Measurements from ENCODE around the gene IL3RA.
A peak's percentile ranks its signal among the peaks of the same experiment; 100 is the strongest.
"Not testable (repeated sequence)": the region's sequence is repeated elsewhere in the genome, so short reads cannot be mapped to it uniquely, and the experiment has no call there.

Gene IL3RA

GRCh38 chrX:1330605-1331004, 6.0 kb upstream of the IL3RA start:
- Histone ChIP-seq H2BK15ac (ENCODE audit: low read length) (no peak overlapping the region), H3K23ac (ENCODE audit: low read depth, low read length, poor library complexity) (no peak overlapping the region), H3K36me3 (replicated peaks in 1 of 2; ENCODE audit: control insufficient read depth in 2 of 2, insufficient read depth in 2 of 2, low read length in 2 of 2) (no peaks in the 10 kb centered on the region), H3K9me3 (replicated peaks in 1 of 2; ENCODE audit: control insufficient read depth in 2 of 2, insufficient read depth in 1 of 2, low read depth in 1 of 2, low read length in 2 of 2) (no peaks in the 10 kb centered on the region), H3K18ac (ENCODE audit: low read length) (no peak overlapping the region), H3K79me1 (ENCODE audit: low read depth, low read length) (no peaks in the 10 kb centered on the region), H3K4me1 (ENCODE audit: control insufficient read depth in 2 of 2, insufficient read depth in 1 of 2, low read depth in 1 of 2, low read length in 2 of 2) (peaks cover 0 to 1% of the 10 kb centered on the region in 2 donors), H4K91ac (ENCODE audit: low read depth, low read length, poor library complexity) (no peak overlapping the region), H2AFZ (ENCODE audit: low read length) (no peak overlapping the region), H3K4ac (ENCODE audit: low read length) (no peak overlapping the region), H3K9ac (ENCODE audit: low read depth, low read length, poor library complexity) (no peak overlapping the region), H3K4me2 (ENCODE audit: insufficient read depth, low read length, poor library complexity, severe bottlenecking) (no peak overlapping the region), H2AK5ac (ENCODE audit: low read depth, low read length) (no peak overlapping the region), H3K27ac (replicated peaks; ENCODE audit: low read length) (no peak overlapping the region), H3K14ac (ENCODE audit: low read length) (no peak overlapping the region), H3K27me3 (ENCODE audit: control insufficient read depth in 3 of 3, insufficient read depth in 3 of 3, low read depth in 1 of 3, low read length in 3 of 3) (no peaks in the 10 kb centered on the region), H3K4me3 (ENCODE audit: low read length in 2 of 2) (no peak overlapping the region), H2BK12ac (ENCODE audit: low read length) (no peak overlapping the region), H2BK5ac (ENCODE audit: low read length) (no peak overlapping the region), H4K8ac (ENCODE audit: low read depth, low read length) (no peak overlapping the region), H2BK120ac (ENCODE audit: low read depth, low read length) (no peak overlapping the region)
- WGBS, 2 donors (ENCODE audit: extremely low coverage in 2 of 2, insufficient read length in 2 of 2, insufficient replicate concordance in 1 of 2) = no CpG with 5 or more reads among the region's 12 CpGs
- DNase-seq (ENCODE audit: low spot score) = no peak

- H3K18ac ChIP-seq (ENCODE audit: low read length); H2AFZ ChIP-seq (ENCODE audit: low read length); H3K4ac ChIP-seq (ENCODE audit: low read length); H2AK5ac ChIP-seq (ENCODE audit: low read depth, low read length); H2BK120ac ChIP-seq (ENCODE audit: low read depth, low read length); H3K4me3 ChIP-seq (ENCODE audit: low read length in 2 of 2); H3K4me1 ChIP-seq (ENCODE audit: control insufficient read depth in 2 of 2, insufficient read depth in 1 of 2, low read depth in 1 of 2, low read length in 2 of 2); H2BK12ac ChIP-seq (ENCODE audit: low read length); H3K4me2 ChIP-seq (ENCODE audit: insufficient read depth, low read length, poor library complexity, severe bottlenecking); H3K9ac ChIP-seq (ENCODE audit: low read depth, low read length, poor library complexity); H2BK5ac ChIP-seq (ENCODE audit: low read length); H3K23ac ChIP-seq (ENCODE audit: low read depth, low read length, poor library complexity); H3K27ac ChIP-seq (replicated peaks; ENCODE audit: low read length); H4K91ac ChIP-seq (ENCODE audit: low read depth, low read length, poor library complexity); H2BK15ac ChIP-seq (ENCODE audit: low read length); H3K27me3 ChIP-seq (ENCODE audit: control insufficient read depth in 3 of 3, insufficient read depth in 3 of 3, low read depth in 1 of 3, low read length in 3 of 3); H3K9me3 ChIP-seq (replicated peaks in 1 of 2; ENCODE audit: control insufficient read depth in 2 of 2, insufficient read depth in 1 of 2, low read depth in 1 of 2, low read length in 2 of 2); DNase-seq (ENCODE audit: low spot score); H3K14ac ChIP-seq (ENCODE audit: low read length); H4K8ac ChIP-seq (ENCODE audit: low read depth, low read length); H3K79me1 ChIP-seq (ENCODE audit: low read depth, low read length); H3K36me3 ChIP-seq (replicated peaks in 1 of 2; ENCODE audit: control insufficient read depth in 2 of 2, insufficient read depth in 2 of 2, low read length in 2 of 2): not testable (repeated sequence)
- WGBS, 2 donors (ENCODE audit: extremely low coverage in 2 of 2, insufficient read length in 2 of 2, insufficient replicate concordance in 1 of 2) = no CpG with 5 or more reads among the region's 4 CpGs
Measured at GRCh38 chrX:1332433-1332832, 4.2 kb upstream of the IL3RA start.

DNA sequence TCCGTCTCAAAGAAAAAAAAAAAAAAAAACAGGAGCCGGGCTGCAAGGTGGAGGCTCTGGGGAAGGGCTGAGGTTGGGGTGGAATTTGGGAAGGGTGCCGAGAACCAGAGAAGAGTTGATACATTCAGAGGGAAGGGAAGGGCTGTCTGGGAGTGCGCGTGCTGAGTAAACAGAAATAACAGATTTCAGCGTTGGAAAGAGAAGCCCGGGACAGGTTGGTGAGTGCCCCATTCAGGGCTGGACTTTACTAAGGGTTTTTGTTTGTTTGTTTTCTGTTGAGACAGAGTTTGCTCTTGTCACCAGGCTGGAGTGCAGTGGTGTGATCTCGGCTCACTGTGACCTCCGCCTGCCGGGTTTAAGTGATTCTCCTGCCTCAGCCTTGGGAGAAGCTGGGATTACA, 1.7 kb upstream of the IL3RA start:
- H4K8ac ChIP-seq (ENCODE audit: low read depth, low read length) = no peak overlapping the region
- H3K36me3 ChIP-seq (replicated peaks in 1 of 2; ENCODE audit: control insufficient read depth in 2 of 2, insufficient read depth in 2 of 2, low read length in 2 of 2) = no peaks in the 10 kb centered on the region
- no peak overlapping the region for H3K14ac ChIP-seq (ENCODE audit: low read length)
- no peak overlapping the region for H3K4ac ChIP-seq (ENCODE audit: low read length)
- no peak overlapping the region for H2AK5ac ChIP-seq (ENCODE audit: low read depth, low read length)
- peaks cover 0 to 3% of the 10 kb centered on the region in 2 donors for H3K9me3 ChIP-seq (replicated peaks in 1 of 2; ENCODE audit: control insufficient read depth in 2 of 2, insufficient read depth in 1 of 2, low read depth in 1 of 2, low read length in 2 of 2)
- no peak overlapping the region for H2BK5ac ChIP-seq (ENCODE audit: low read length)
- H2BK15ac ChIP-seq (ENCODE audit: low read length) = no peak overlapping the region
- H3K4me2 ChIP-seq (ENCODE audit: insufficient read depth, low read length, poor library complexity, severe bottlenecking) = no peak overlapping the region
- H3K23ac ChIP-seq (ENCODE audit: low read depth, low read length, poor library complexity) = no peak overlapping the region
- no peak overlapping the region for H3K9ac ChIP-seq (ENCODE audit: low read depth, low read length, poor library complexity)
- no peaks in the 10 kb centered on the region for H3K27me3 ChIP-seq (ENCODE audit: control insufficient read depth in 3 of 3, insufficient read depth in 3 of 3, low read depth in 1 of 3, low read length in 3 of 3)
- H3K27ac ChIP-seq (replicated peaks; ENCODE audit: low read length) = no peak overlapping the region
- no peak overlapping the region for H3K18ac ChIP-seq (ENCODE audit: low read length)
- no peaks in the 10 kb centered on the region for H3K79me1 ChIP-seq (ENCODE audit: low read depth, low read length)
- H4K91ac ChIP-seq (ENCODE audit: low read depth, low read length, poor library complexity) = no peak overlapping the region
- H3K4me1 ChIP-seq (ENCODE audit: control insufficient read depth in 2 of 2, insufficient read depth in 1 of 2, low read depth in 1 of 2, low read length in 2 of 2) = no peaks in the 10 kb centered on the region
- H3K4me3 ChIP-seq (ENCODE audit: low read length in 2 of 2) = no peak overlapping the region
- no peak overlapping the region for H2BK12ac ChIP-seq (ENCODE audit: low read length)
- H2AFZ ChIP-seq (ENCODE audit: low read length) = no peak overlapping the region
- DNase-seq (ENCODE audit: low spot score) = no peak
- WGBS, 2 donors (ENCODE audit: extremely low coverage in 2 of 2, insufficient read length in 2 of 2, insufficient replicate concordance in 1 of 2) = no CpG with 5 or more reads among the region's 10 CpGs
- no peak overlapping the region for H2BK120ac ChIP-seq (ENCODE audit: low read depth, low read length)

- no peak overlapping the region for H3K27ac ChIP-seq (replicated peaks; ENCODE audit: low read length)
- no peak overlapping the region for H2BK5ac ChIP-seq (ENCODE audit: low read length)
- no peak overlapping the region for H3K9ac ChIP-seq (ENCODE audit: low read depth, low read length, poor library complexity)
- no peak overlapping the region for H2BK15ac ChIP-seq (ENCODE audit: low read length)
- H4K91ac ChIP-seq (ENCODE audit: low read depth, low read length, poor library complexity) = no peak overlapping the region
- peak overlapping the region; percentile 58 for H2AFZ ChIP-seq (ENCODE audit: low read length)
- H3K9me3 ChIP-seq (replicated peaks in 1 of 2; ENCODE audit: control insufficient read depth in 2 of 2, insufficient read depth in 1 of 2, low read depth in 1 of 2, low read length in 2 of 2) = peaks cover 6 to 9% of the 10 kb centered on the region in 2 donors
- H3K4me3 ChIP-seq (ENCODE audit: low read length in 2 of 2) = no peak overlapping the region
- no peaks in the 10 kb centered on the region for H3K79me1 ChIP-seq (ENCODE audit: low read depth, low read length)
- H3K27me3 ChIP-seq (ENCODE audit: control insufficient read depth in 3 of 3, insufficient read depth in 3 of 3, low read depth in 1 of 3, low read length in 3 of 3) = no peaks in the 10 kb centered on the region
- no peak overlapping the region for H2BK12ac ChIP-seq (ENCODE audit: low read length)
- no peak overlapping the region for H3K18ac ChIP-seq (ENCODE audit: low read length)
- no CpG with 5 or more reads among the region's 18 CpGs for WGBS, 2 donors (ENCODE audit: extremely low coverage in 2 of 2, insufficient read length in 2 of 2, insufficient replicate concordance in 1 of 2)
- H4K8ac ChIP-seq (ENCODE audit: low read depth, low read length) = no peak overlapping the region
- H3K4me2 ChIP-seq (ENCODE audit: insufficient read depth, low read length, poor library complexity, severe bottlenecking) = no peak overlapping the region
- no peak overlapping the region for H3K14ac ChIP-seq (ENCODE audit: low read length)
- H3K4me1 ChIP-seq (ENCODE audit: control insufficient read depth in 2 of 2, insufficient read depth in 1 of 2, low read depth in 1 of 2, low read length in 2 of 2) = no peaks in the 10 kb centered on the region
- no peak overlapping the region for H2AK5ac ChIP-seq (ENCODE audit: low read depth, low read length)
- no peak overlapping the region for H3K23ac ChIP-seq (ENCODE audit: low read depth, low read length, poor library complexity)
- no peak for DNase-seq (ENCODE audit: low spot score)
- no peak overlapping the region for H2BK120ac ChIP-seq (ENCODE audit: low read depth, low read length)
- H3K4ac ChIP-seq (ENCODE audit: low read length) = no peak overlapping the region
- peaks cover 6 to 7% of the 10 kb centered on the region in 2 donors for H3K36me3 ChIP-seq (replicated peaks in 1 of 2; ENCODE audit: control insufficient read depth in 2 of 2, insufficient read depth in 2 of 2, low read length in 2 of 2)
Measured at GRCh38 chrX:1336948-1337779, 579 bp downstream of the IL3RA start.

All from neuronal stem cell (in vitro differentiated cells).